HG03457 (cell line): ENCODE measurements around the gene RCVRN.
"Not testable (repeated sequence)": the region's sequence is repeated elsewhere in the genome, so short reads cannot be mapped to it uniquely, and the experiment has no call there.

Experiments used
- ATAC-seq: cut with Tn5 transposase; IDR thresholded peaks from one replicate; pipeline ENCODE4 v1.9.1; 2021; ENCODE audit warnings: moderate number of reproducible peaks; ENCODE audit not compliant: unreplicated experiment

Gene RCVRN

GRCh38 chr17:9922012-9922848, 17.2 kb upstream of the RCVRN start:
- no peak for ATAC-seq

- not testable (repeated sequence) for ATAC-seq
These were observed 16.1 kb upstream of the RCVRN start for GRCh38 chr17:9921216-9921615.

- ATAC-seq = no peak
These were observed 13.8 kb upstream of the RCVRN start for GRCh38 chr17:9918804-9919352.

GRCh38 chr17:9918352-9918751, 13.3 kb upstream of the RCVRN start:
- no peak for ATAC-seq

GRCh38 chr17:9917801-9918200, 12.7 kb upstream of the RCVRN start:
- no peak for ATAC-seq

- ATAC-seq = no peak
These were observed 12.1 kb upstream of the RCVRN start for GRCh38 chr17:9917131-9917530.

- no peak for ATAC-seq
These were observed 11.0 kb upstream of the RCVRN start for GRCh38 chr17:9916108-9916507.

- no peak for ATAC-seq
These were observed 8.4 kb upstream of the RCVRN start for GRCh38 chr17:9913476-9913875.

- ATAC-seq = no peak
These were observed 7.3 kb upstream of the RCVRN start for GRCh38 chr17:9912121-9913099.

GRCh38 chr17:9911089-9911488, 6.0 kb upstream of the RCVRN start:
- no peak for ATAC-seq

- no peak for ATAC-seq
These were observed 3.6 kb upstream of the RCVRN start for GRCh38 chr17:9908649-9909042.

- ATAC-seq = no peak
These were observed 3.0 kb upstream of the RCVRN start for GRCh38 chr17:9907883-9908648.

GRCh38 chr17:9907131-9907530, 2.1 kb upstream of the RCVRN start:
- no peak for ATAC-seq

GRCh38 chr17:9906616-9907015, 1.5 kb upstream of the RCVRN start:
- ATAC-seq = no peak

- ATAC-seq = no peak
These were observed 831 bp upstream of the RCVRN start for GRCh38 chr17:9905902-9906301.

GRCh38 chr17:9904277-9905077, 594 bp downstream of the RCVRN start:
- ATAC-seq = no peak

- no peak for ATAC-seq
These were observed 3.0 kb downstream of the RCVRN start for GRCh38 chr17:9902120-9902519.

- ATAC-seq = no peak
These were observed 4.3 kb downstream of the RCVRN start for GRCh38 chr17:9900784-9901183.

GRCh38 chr17:9900044-9900594, 5.0 kb downstream of the RCVRN start:
- no peak for ATAC-seq
